Activated CD8-positive, alpha-beta T cell treated with anti-CD3 and anti-CD28 coated beads for 36 hours (primary cell): ENCODE measurements around the gene ZFYVE9. TPM values are rescaled to one million over a fixed set of nuclear protein-coding genes. Genes with fewer than 3 reads are reported as not detected.
A peak's percentile ranks its signal among the peaks of the same experiment; 100 is the strongest.
"Not testable (repeated sequence)": the region's sequence is repeated elsewhere in the genome, so short reads cannot be mapped to it uniquely, and the experiment has no call there.

Source experiments
- ATAC-seq: fragments of 200-7000 bp; cut with Tn5 transposase; one replicate; pipeline ENCODE4 v1.10.0; 2021; ENCODE audit warnings: mild to moderate bottlenecking, moderate library complexity
- CTCF ChIA-PET: fragments of 350-600 bp; sonication (Branson Sonifier 250); formaldehyde crosslinking; loops from one replicate; lab custom pipeline; 2021; ENCODE audit warnings: antibody characterized with exemption; lab: Charles Lee
- POLR2A ChIA-PET: fragments of 350-600 bp; sonication (Branson Sonifier 250); formaldehyde crosslinking; loops from one replicate; lab custom pipeline; 2021; ENCODE audit warnings: antibody characterized with exemption; lab: Charles Lee
- DNase-seq: peaks from one replicate; pipeline ENCODE4 v3.0.0-alpha.2; 2020
- H3K27ac Mint-ChIP-seq: one replicate; pipeline ENCODE4 v1.8.0; 2021; ENCODE audit warnings: mild to moderate bottlenecking, mixed read lengths
- H3K27me3 Mint-ChIP-seq: one replicate; pipeline ENCODE4 v1.8.0; 2021; ENCODE audit warnings: mixed read lengths
- H3K36me3 Mint-ChIP-seq: one replicate; pipeline ENCODE4 v1.8.0; 2021; ENCODE audit warnings: low read depth, mixed read lengths
- H3K4me1 Mint-ChIP-seq: one replicate; pipeline ENCODE4 v1.8.0; 2021; ENCODE audit warnings: low read depth, mixed read lengths
- H3K4me3 Mint-ChIP-seq: one replicate; pipeline ENCODE4 v1.8.0; 2021; ENCODE audit warnings: mild to moderate bottlenecking, moderate library complexity, mixed read lengths
- H3K9me3 Mint-ChIP-seq: one replicate; pipeline ENCODE4 v1.8.0; 2021; ENCODE audit warnings: mixed read lengths
- CTCF ChIP-seq: fragments of 200-600 bp; IDR thresholded peaks from one replicate; pipeline ENCODE4 v1.8.0; 2022; ENCODE audit warnings: antibody characterized with exemption, mild to moderate bottlenecking
- intact Hi-C: fragments of 100-400 bp; cut with micrococcal nuclease; formaldehyde crosslinking; loops from one replicate; pipeline ENCODE4 v1.10.0; 2022
- total RNA-seq, 2 experiments: library from RNA; stranded (reverse); gene quantifications; one replicate each; pipeline ENCODE4 v1.2.3, GENCODE V29; 2021

ZFYVE9 gene
- total RNA-seq, 2 experiments from 2014 or later = 5.0 to 5.6 TPM

- Mint-ChIP-seq H3K9me3 (peaks cover 3% of the 10 kb centered on the region), H3K27ac (peak overlapping the region; percentile 70), H3K4me3 (peak overlapping the region; percentile 69), H3K27me3 (no peaks in the 10 kb centered on the region), H3K4me1 (peaks cover 43% of the 10 kb centered on the region), H3K36me3 (no peaks in the 10 kb centered on the region)
- DNase-seq (no peak), ATAC-seq (no peak)
- intact Hi-C loops = no loop called here
- ChIA-PET POLR2A (interaction anchor here (0.6 to 0.7 kb wide), 3 partner anchors 332 to 529 kb away, joined by 3 read pairs; no protein-coding TSS in a partner anchor), CTCF (interaction anchor here (1.1 to 2.3 kb wide), 3 partner anchors 13 to 156 kb away, joined by 4 to 7 read pairs (median 5); no protein-coding TSS in a partner anchor)
- TF ChIP-seq CTCF = no peak
Measured at GRCh38 chr1:52140633-52141512, 1.0 kb upstream of the ZFYVE9 start.

DNA sequence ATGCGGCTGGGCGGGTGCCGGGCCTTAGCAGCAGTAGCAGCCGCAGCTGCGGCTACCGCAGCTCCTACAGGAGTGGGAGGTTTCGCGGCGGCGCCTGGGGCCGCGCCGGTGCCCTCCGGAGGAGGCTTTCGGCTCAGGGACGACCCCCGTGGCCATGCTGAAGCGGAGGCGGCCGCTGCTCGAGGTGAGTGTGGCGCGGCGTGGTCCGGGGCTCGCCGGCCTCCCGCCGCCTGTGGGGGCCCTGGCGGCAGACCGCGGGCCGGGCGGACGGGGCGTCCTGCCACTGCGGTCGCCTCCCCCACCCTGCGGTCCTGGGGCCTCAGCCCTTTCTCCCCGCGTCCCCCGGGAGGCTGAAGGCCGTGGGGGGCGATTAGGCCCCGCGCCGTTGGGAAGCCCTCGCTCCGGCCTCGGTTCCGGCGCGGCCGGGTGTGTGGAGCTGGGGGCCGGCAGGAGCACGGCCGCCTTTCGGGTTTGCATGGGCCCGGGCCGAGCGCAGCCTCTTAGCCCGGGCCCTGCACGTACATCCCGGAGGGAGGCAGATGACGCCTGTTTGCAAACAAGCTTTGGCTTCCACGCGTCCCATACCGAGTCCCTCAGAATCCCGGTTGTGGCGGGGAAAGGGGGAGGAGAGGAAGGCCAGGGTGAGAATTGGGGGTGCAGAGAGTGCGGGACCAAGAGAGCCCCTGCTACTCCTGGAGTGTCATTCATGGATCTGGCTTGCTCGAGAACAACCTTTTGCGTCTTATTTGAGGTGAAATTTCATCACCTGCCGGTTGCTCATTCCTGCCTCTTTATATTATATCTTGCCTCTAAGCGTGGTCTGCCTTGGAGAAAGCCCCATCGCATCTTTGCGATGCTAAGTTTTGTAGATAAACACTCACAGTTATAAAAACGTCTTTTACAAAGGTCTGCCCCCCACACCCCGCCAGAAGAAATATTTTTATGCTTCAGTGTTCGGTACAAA lies 613 bp downstream of the ZFYVE9 start:
- Mint-ChIP-seq H3K9me3 (no peaks in the 10 kb centered on the region), H3K36me3 (no peaks in the 10 kb centered on the region), H3K27me3 (no peaks in the 10 kb centered on the region), H3K4me1 (peaks cover 43% of the 10 kb centered on the region), H3K4me3 (peak overlapping the region; percentile 82), H3K27ac (peak overlapping the region; percentile 87)
- ChIA-PET POLR2A (interaction anchor here (0.6 to 1.6 kb wide), 5 partner anchors 9 to 262 kb away, joined by 3 to 4 read pairs (median 3); partner anchors contain the start of genes KTI12, ORC1 and PRPF38A), CTCF (interaction anchor here (1.0 to 1.2 kb wide), 5 partner anchors 9 to 154 kb away, joined by 3 to 4 read pairs (median 3); no protein-coding TSS in a partner anchor)
- no peak for TF ChIP-seq CTCF
- ATAC-seq = peak; percentile 35
- peak; percentile 56 for DNase-seq
- intact Hi-C loops = no loop called here

GRCh38 chr1:52145137-52145536 lies 3.2 kb downstream of the ZFYVE9 start:
- Mint-ChIP-seq H3K27me3 (no peaks in the 10 kb centered on the region), H3K9me3 (no peaks in the 10 kb centered on the region), H3K27ac (no peak overlapping the region), H3K4me3 (no peak overlapping the region), H3K36me3 (no peaks in the 10 kb centered on the region), H3K4me1 (peaks cover 26% of the 10 kb centered on the region)
- ChIA-PET CTCF (no interaction called here), POLR2A (no interaction called here)
- ATAC-seq (no peak), DNase-seq (no peak)
- TF ChIP-seq CTCF = no peak
- intact Hi-C loops = no loop called here

- H3K36me3 Mint-ChIP-seq, CTCF ChIA-PET, H3K9me3 Mint-ChIP-seq, H3K27ac Mint-ChIP-seq, H3K4me3 Mint-ChIP-seq, POLR2A ChIA-PET, DNase-seq, ATAC-seq, intact Hi-C loops, H3K27me3 Mint-ChIP-seq, H3K4me1 Mint-ChIP-seq: not testable (repeated sequence)
Measured at GRCh38 chr1:52150445-52150844, 8.6 kb downstream of the ZFYVE9 start.

DNA sequence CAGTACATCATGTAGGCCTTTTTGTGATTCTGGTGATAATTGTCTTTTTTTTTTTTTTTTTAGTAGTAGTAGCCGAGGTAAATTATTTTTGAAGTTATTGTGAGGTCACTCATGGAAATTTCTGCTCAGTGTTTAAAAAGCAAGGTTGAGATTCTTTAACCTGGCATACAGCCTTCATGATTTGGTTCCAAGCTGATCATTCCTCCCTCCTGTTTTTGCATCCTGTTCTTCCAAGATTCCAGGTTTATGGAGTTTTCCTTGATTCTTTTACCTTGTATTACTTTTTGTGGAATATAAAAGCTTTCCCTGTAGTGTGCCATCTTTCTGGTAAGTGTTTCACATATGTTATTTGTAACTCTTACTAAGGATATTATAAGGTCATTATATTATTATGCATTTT lies 9.1 kb downstream of the ZFYVE9 start:
- Mint-ChIP-seq H3K27ac (no peak overlapping the region), H3K4me3 (no peak overlapping the region), H3K36me3 (no peaks in the 10 kb centered on the region), H3K9me3 (no peaks in the 10 kb centered on the region), H3K27me3 (no peaks in the 10 kb centered on the region), H3K4me1 (peaks cover 4% of the 10 kb centered on the region)
- DNase-seq = no peak
- CTCF ChIA-PET = interaction anchor here (0.8 kb wide), 1 partner anchor 9 kb away, joined by 3 read pairs; no protein-coding TSS in a partner anchor
- ATAC-seq = no peak
- POLR2A ChIA-PET = interaction anchor here (1.0 kb wide), 1 partner anchor 9 kb away, joined by 3 read pairs; the partner anchor contains the start of gene ZFYVE9
- TF ChIP-seq CTCF = no peak
- intact Hi-C loops = no loop called here
